ENCODE results near the gene PUM1. TPM values are rescaled to one million over a fixed set of nuclear protein-coding genes. Genes with fewer than 3 reads are reported as not detected.
A peak's percentile ranks its signal among the peaks of the same experiment; 100 is the strongest.

PUM1 gene
- total RNA-seq, 2 donors from 2014 or later, result 70.4 to 97.9 TPM

DNA sequence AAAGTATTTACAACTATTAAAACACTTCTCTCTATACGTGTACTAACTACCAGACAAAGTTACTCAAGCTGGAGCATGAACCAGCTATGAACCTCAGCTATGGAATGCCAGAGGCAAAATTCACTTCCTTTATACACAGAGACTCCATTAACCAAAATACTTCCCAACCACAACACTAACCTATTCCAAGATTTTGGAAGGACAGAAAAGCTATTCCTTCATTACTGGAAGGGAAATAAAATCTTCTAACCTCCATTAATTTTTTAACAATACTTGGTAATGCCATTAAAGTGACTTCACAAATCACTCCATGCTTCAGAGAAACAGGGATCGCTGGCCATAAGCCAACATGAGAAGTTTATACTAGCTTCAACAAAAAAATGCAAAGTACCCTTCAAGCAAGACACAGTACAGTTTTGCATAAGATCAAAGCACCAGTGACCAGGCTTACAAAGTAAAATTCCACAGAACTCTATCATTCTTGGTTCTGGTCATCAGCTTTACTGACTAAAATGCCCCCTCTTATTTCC is 58.0 kb downstream of the PUM1 start:
- TF ChIP-seq, protein P1, sequence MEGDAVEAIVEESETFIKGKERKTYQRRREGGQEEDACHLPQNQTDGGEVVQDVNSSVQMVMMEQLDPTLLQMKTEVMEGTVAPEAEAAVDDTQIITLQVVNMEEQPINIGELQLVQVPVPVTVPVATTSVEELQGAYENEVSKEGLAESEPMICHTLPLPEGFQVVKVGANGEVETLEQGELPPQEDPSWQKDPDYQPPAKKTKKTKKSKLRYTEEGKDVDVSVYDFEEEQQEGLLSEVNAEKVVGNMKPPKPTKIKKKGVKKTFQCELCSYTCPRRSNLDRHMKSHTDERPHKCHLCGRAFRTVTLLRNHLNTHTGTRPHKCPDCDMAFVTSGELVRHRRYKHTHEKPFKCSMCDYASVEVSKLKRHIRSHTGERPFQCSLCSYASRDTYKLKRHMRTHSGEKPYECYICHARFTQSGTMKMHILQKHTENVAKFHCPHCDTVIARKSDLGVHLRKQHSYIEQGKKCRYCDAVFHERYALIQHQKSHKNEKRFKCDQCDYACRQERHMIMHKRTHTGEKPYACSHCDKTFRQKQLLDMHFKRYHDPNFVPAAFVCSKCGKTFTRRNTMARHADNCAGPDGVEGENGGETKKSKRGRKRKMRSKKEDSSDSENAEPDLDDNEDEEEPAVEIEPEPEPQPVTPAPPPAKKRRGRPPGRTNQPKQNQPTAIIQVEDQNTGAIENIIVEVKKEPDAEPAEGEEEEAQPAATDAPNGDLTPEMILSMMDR (IDR thresholded peaks at IDR 0.05), result no peak
- Histone ChIP-seq H3K4me3 (peak overlapping the region; percentile 9), H3K9me3 (no peaks in the 10 kb centered on the region), H3K27ac (peak overlapping the region in 1 of 2 donors; percentile 1), H3K27me3 (replicated peaks; ENCODE audit: insufficient read depth) (no peaks in the 10 kb centered on the region), H3K36me3 (no peaks in the 10 kb centered on the region), H3K4me1 (ENCODE audit: control insufficient read depth in 1 of 2, low read depth in 2 of 2) (peaks cover 22 to 41% of the 10 kb centered on the region in 2 donors)
- DNase-seq (ENCODE audit: low spot score), result no peak
- no peak for ATAC-seq (ENCODE audit: insufficient number of reproducible peaks, low FRiP score, low read depth)

DNA sequence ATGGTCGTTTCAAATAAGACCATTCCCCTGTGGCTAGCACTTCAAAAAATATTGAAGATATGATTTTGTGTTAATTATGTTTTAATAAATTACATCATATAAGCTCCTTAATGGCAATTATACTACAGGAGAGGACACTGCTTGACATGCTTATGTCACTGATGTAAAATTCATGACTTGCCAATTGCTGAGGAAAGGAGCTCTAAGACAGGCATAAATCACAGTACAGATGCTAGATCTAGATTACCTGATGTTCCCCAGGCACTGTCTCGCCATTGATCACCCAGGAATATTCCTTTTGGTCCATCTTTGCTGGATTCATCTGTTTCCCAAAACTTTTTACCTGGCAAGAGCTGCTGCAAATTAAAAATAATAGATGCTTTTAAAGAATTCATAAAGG is 58.8 kb downstream of the PUM1 start:
- TF ChIP-seq, protein P1 (IDR thresholded peaks at IDR 0.05), result no peak
- H3K27me3 ChIP-seq (replicated peaks; ENCODE audit: insufficient read depth), result no peaks in the 10 kb centered on the region
- no peak for DNase-seq (ENCODE audit: low spot score)
- H3K9me3 ChIP-seq, result no peaks in the 10 kb centered on the region
- peak overlapping the region in 1 of 2 donors; percentile 1 for H3K27ac ChIP-seq
- H3K4me1 ChIP-seq (ENCODE audit: control insufficient read depth in 1 of 2, low read depth in 2 of 2), result peaks cover 17 to 42% of the 10 kb centered on the region in 2 donors
- no peak for ATAC-seq (ENCODE audit: insufficient number of reproducible peaks, low FRiP score, low read depth)
- H3K36me3 ChIP-seq, result no peaks in the 10 kb centered on the region
- no peak overlapping the region for H3K4me3 ChIP-seq

DNA sequence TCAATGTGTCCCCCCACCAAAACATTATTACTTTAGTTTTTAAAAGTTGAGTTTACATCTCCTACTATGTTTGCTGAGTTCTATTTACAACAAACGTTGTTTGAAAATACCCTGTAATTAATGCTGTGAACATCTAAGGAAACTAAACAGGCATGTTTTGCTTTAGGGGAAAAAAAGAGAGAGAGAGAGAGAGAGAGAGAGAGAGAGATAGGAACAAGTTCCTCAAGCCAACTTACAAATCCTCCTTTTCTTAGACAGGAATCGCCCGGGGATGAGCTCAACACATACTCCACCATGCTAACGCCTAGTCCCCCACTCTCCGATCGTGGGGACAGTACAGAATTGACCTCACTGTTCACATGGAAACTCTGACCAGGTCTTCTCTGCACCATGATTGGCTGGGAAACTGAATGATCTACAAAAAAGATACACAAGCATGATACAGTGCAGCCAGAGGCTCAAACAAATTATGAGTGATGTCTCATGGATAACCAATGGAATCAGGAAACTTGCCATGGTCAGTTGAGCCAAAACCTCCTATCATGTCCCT is 59.8 kb downstream of the PUM1 start:
- Histone ChIP-seq H3K27me3 (replicated peaks; ENCODE audit: insufficient read depth) (no peaks in the 10 kb centered on the region), H3K9me3 (no peaks in the 10 kb centered on the region), H3K4me3 (no peak overlapping the region), H3K27ac (no peak overlapping the region), H3K36me3 (no peaks in the 10 kb centered on the region), H3K4me1 (ENCODE audit: control insufficient read depth in 1 of 2, low read depth in 2 of 2) (peaks cover 16 to 34% of the 10 kb centered on the region in 2 donors)
- no peak for DNase-seq (ENCODE audit: low spot score)
- no peak for ATAC-seq (ENCODE audit: insufficient number of reproducible peaks, low FRiP score, low read depth)
- TF ChIP-seq, protein P1 (IDR thresholded peaks at IDR 0.05), result no peak

DNA sequence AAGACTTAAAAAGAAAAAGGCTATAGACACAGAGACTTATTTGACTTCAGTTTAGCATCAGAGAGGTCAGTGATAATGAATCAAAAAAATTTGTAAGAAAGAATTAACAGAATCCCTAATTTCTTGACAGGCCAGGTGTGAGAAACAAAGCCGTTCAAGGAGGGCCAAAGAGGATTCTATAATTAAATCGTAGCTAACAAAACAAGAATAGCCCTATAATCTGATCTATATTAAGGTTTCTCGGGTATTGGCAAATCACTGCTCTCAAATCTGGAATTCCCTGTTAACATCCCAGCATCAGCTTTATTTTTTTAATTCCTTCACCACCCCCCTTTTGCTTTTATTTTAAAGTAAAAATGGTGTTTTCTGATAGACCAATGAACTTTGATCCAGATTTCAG is 60.3 kb downstream of the PUM1 start:
- no peaks in the 10 kb centered on the region for H3K9me3 ChIP-seq
- no peaks in the 10 kb centered on the region for H3K36me3 ChIP-seq
- TF ChIP-seq, protein P1 (IDR thresholded peaks at IDR 0.05), result no peak
- no peak overlapping the region for H3K27ac ChIP-seq
- H3K27me3 ChIP-seq (replicated peaks; ENCODE audit: insufficient read depth), result no peaks in the 10 kb centered on the region
- no peak for ATAC-seq (ENCODE audit: insufficient number of reproducible peaks, low FRiP score, low read depth)
- no peak overlapping the region for H3K4me3 ChIP-seq
- peaks cover 16 to 29% of the 10 kb centered on the region in 2 donors for H3K4me1 ChIP-seq (ENCODE audit: control insufficient read depth in 1 of 2, low read depth in 2 of 2)
- no peak for DNase-seq (ENCODE audit: low spot score)

DNA sequence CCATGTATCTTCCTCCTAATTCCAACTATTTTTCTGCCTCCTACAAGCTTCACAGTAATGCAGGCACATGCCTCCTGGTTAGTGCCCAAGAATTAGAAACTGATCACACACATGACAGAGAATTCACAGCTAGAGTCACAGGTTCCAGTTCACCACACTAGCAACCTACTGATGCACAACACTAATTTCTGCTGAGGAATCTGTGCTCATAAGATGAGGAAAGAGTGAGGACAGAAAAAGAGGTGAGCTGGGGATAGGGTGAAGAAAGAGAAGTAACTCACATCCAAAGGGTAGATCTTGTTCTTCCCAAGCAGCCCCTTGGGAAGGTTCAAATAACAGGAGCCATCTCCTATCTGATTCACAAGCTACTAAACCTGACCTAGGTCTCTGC is 61.3 kb downstream of the PUM1 start:
- no peak overlapping the region for H3K27ac ChIP-seq
- no peak for DNase-seq (ENCODE audit: low spot score)

More for the DNA sequence above, 61.3 kb downstream of the PUM1 start:
- Histone ChIP-seq H3K27me3 (replicated peaks; ENCODE audit: insufficient read depth) (no peaks in the 10 kb centered on the region), H3K4me3 (no peak overlapping the region), H3K4me1 (ENCODE audit: control insufficient read depth in 1 of 2, low read depth in 2 of 2) (peaks cover 13 to 24% of the 10 kb centered on the region in 2 donors), H3K36me3 (no peaks in the 10 kb centered on the region), H3K9me3 (no peaks in the 10 kb centered on the region)
- TF ChIP-seq, protein P1 (IDR thresholded peaks at IDR 0.05), result no peak
- no peak for ATAC-seq (ENCODE audit: insufficient number of reproducible peaks, low FRiP score, low read depth)
